Right lobe of liver (tissue), 6 donors: ENCODE results near the gene AHNAK2. TPM values are rescaled to one million over a fixed set of nuclear protein-coding genes. Genes with fewer than 3 reads are reported as not detected.
A peak's percentile ranks its signal among the peaks of the same experiment; 100 is the strongest.

Source experiments
- ATAC-seq, 4 donors: fragments of 200-7000 bp; cut with Tn5 transposase; one replicate each; pipeline ENCODE4 v1.9.1; 2020; ENCODE audit warnings: mild to moderate bottlenecking in 4 of 4, moderate library complexity in 4 of 4
- DNase-seq, 3 donors: peaks; one replicate each; pipeline ENCODE4 v3.0.0-alpha.2; 2020
- H3K27ac ChIP-seq, 3 donors: fragments of 200-600 bp; one replicate each; pipeline ENCODE4 v1.8.0; 2022
- H3K27me3 ChIP-seq, 2 donors: fragments of 200-600 bp; one replicate each; pipeline ENCODE4 v1.8.0; 2022
- H3K36me3 ChIP-seq, 4 donors: fragments of 200-600 bp; sonication (generic) in 1 of 4; one replicate each; pipeline versions ENCODE4 v1.5.1 to v1.8.0; 2017 to 2022; ENCODE audit warnings: control low read depth in 1 of 4
- H3K4me1 ChIP-seq, 4 donors: fragments of 200-600 bp; sonication (generic) in 1 of 4; one replicate each; pipeline versions ENCODE4 v1.5.1 to v1.8.0; 2017 to 2022; ENCODE audit warnings: control low read depth in 1 of 4
- H3K4me3 ChIP-seq, 3 donors: fragments of 200-600 bp; one replicate each; pipeline ENCODE4 v1.8.0; 2022
- H3K9me3 ChIP-seq, 4 donors: fragments of 200-600 bp; sonication (generic) in 1 of 4; one replicate each; pipeline versions ENCODE4 v1.5.1 to v1.8.0; 2017 to 2022; ENCODE audit warnings: control low read depth in 1 of 4
- POLR2A ChIP-seq: fragments of 450-650 bp; IDR thresholded peaks from one replicate; pipeline ENCODE4 v1.6.1; 2017; ENCODE audit warnings: antibody characterized with exemption, mild to moderate bottlenecking
- WGBS: methylation state at CpG from one replicate; pipeline ENCODE4 v1.1.6; 2018; ENCODE audit warnings: low coverage, low lambda C conversion rate; ENCODE audit not compliant: insufficient coverage; ENCODE audit errors: missing lambda C conversion rate; 5-methylcytosine and 5-hydroxymethylcytosine counted together
- intact Hi-C, 2 donors: fragments of 100-400 bp; cut with DNase I; formaldehyde crosslinking; loops; one replicate each; pipeline versions ENCODE4 v1.11.2 to v1.14.1; 2022
- total RNA-seq, 6 experiments: library from RNA; depleted of rRNA in 2 of 6; stranded (reverse); fragments of >200 nt in 2 of 6; fragmentation: NEBNext Ultra II Directional in 3 of 6; extraction: Animal tissue kit (Norgen Biotek cat#: 25700) in 3 of 6; gene quantifications; one replicate each; pipeline versions ENCODE4 v1.1.0 to v1.2.4, GENCODE V29; 2016 to 2023
- TF ChIP-seq, protein P1 (sequence below), 4 donors: fragments of 200-600 bp in 3 of 4; fragments of 450-650 bp in 1 of 4; IDR thresholded peaks; one replicate each; pipeline versions ENCODE4 v1.5.1 to v1.8.0; 2016 to 2022; ENCODE audit warnings: antibody characterized with exemption in 4 of 4, mild to moderate bottlenecking in 2 of 4
- donor health status: DM: no; HTN: yes; CAD: no.
- donor health status: DM: no; HTN: no; CAD: no.
- donor health status: DM: no; HTN: no; CAD: no.
- donor health status: DM: no; HTN: yes; CAD: no.
- donor health status: DM: no; HTN: yes; CAD: no.

The AHNAK2 gene
- total RNA-seq, 6 experiments from 2014 or later = 2.1 to 12.2 (median 4.6) TPM

GRCh38 chr14:104937694-104938365 lies 40.3 kb downstream of the AHNAK2 start:
- ATAC-seq (no peak), DNase-seq (no peak)
- H3K4me3 ChIP-seq = no peak overlapping the region
- peaks cover 0 to 5% (median 0%) of the 10 kb centered on the region in 4 donors for H3K4me1 ChIP-seq
- H3K9me3 ChIP-seq = no peaks in the 10 kb centered on the region
- H3K27me3 ChIP-seq = no peaks in the 10 kb centered on the region
- H3K27ac ChIP-seq = no peak overlapping the region
- H3K36me3 ChIP-seq = no peaks in the 10 kb centered on the region
- 54% methylated on average over 11 of the region's 11 CpGs for whole genome bisulfite sequencing
- intact Hi-C loops = no loop called here
- TF ChIP-seq, protein P1, sequence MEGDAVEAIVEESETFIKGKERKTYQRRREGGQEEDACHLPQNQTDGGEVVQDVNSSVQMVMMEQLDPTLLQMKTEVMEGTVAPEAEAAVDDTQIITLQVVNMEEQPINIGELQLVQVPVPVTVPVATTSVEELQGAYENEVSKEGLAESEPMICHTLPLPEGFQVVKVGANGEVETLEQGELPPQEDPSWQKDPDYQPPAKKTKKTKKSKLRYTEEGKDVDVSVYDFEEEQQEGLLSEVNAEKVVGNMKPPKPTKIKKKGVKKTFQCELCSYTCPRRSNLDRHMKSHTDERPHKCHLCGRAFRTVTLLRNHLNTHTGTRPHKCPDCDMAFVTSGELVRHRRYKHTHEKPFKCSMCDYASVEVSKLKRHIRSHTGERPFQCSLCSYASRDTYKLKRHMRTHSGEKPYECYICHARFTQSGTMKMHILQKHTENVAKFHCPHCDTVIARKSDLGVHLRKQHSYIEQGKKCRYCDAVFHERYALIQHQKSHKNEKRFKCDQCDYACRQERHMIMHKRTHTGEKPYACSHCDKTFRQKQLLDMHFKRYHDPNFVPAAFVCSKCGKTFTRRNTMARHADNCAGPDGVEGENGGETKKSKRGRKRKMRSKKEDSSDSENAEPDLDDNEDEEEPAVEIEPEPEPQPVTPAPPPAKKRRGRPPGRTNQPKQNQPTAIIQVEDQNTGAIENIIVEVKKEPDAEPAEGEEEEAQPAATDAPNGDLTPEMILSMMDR (IDR thresholded peaks at IDR 0.05) = no peak
- TF ChIP-seq POLR2A = no peak

DNA sequence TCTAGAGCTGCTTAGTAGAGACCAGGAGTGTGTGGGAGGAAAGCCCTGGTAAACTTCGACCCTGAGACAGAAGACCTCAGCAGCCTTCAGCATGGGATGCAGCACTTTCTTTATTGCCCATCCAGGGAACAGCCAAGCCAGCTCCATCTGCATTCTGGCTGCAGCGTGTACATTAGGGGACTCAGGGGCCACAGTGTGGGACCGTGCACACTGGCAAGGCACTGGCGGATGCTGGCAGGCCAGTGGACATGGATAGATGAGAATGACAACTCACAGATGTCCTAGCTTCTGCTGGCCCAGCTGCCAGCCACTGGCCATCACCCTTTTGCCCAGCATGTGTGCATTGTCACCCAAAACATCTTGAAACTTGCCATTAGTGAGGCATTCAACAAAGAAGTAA lies 41.0 kb downstream of the AHNAK2 start:
- WGBS = 15% methylated on average over 2 of the region's 4 CpGs
- DNase-seq = no peak
- Histone ChIP-seq H3K27ac (no peak overlapping the region), H3K27me3 (no peaks in the 10 kb centered on the region), H3K4me1 (peaks cover 0 to 11% (median 0%) of the 10 kb centered on the region in 4 donors), H3K36me3 (no peaks in the 10 kb centered on the region), H3K4me3 (no peak overlapping the region), H3K9me3 (no peaks in the 10 kb centered on the region)
- TF ChIP-seq, protein P1 (IDR thresholded peaks at IDR 0.05) = no peak
- TF ChIP-seq POLR2A = no peak
- intact Hi-C loops = no loop called here
- no peak for ATAC-seq

DNA sequence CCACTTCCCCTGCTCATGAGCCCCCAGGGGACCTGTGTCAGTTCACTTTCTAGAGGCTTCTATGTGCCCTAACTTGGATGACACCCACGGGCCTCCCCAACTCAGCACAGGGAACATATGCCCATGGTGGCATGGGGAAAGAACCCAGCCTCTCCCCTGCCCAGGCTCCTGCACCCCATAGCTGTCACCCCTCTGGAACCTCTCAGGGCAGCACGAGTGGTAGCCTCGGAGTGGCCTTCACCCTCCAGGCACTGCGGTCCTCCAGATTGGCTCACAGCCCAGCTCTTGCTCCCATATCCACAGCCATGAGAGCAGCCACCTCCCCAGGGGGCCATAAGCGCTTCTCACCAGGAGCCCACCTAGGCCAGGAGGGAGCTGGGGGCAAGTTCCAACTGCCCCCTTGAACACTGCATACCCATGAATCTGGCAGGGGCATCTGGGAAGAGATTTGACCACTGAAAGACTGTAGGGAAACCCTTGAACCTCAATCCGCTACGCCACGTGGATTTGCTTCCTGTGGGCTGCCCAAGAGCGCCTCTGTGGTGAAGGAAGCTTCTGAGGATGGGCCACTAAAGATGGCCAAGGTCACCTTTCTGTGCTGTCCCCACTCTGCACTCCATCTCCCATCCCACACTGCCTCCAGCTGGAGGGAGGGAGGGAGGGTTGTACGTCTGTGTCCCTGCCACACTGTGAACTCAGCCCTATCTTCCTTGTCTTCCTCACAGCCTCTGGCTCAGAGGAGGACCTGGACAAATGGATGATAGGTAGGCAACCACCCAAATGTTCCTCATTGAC lies 41.6 kb downstream of the AHNAK2 start:
- intact Hi-C loops = no loop called here
- Histone ChIP-seq H3K36me3 (no peaks in the 10 kb centered on the region), H3K4me1 (peaks cover 0 to 11% (median 0%) of the 10 kb centered on the region in 4 donors), H3K4me3 (no peak overlapping the region), H3K27me3 (no peaks in the 10 kb centered on the region), H3K27ac (no peak overlapping the region), H3K9me3 (no peaks in the 10 kb centered on the region)
- TF ChIP-seq, protein P1 (IDR thresholded peaks at IDR 0.05) = no peak
- no peak for TF ChIP-seq POLR2A
- WGBS = 6% methylated on average over 2 of the region's 10 CpGs
- DNase-seq = peak in 2 of 3 donors; percentile 16 to 41
- no peak for ATAC-seq

DNA sequence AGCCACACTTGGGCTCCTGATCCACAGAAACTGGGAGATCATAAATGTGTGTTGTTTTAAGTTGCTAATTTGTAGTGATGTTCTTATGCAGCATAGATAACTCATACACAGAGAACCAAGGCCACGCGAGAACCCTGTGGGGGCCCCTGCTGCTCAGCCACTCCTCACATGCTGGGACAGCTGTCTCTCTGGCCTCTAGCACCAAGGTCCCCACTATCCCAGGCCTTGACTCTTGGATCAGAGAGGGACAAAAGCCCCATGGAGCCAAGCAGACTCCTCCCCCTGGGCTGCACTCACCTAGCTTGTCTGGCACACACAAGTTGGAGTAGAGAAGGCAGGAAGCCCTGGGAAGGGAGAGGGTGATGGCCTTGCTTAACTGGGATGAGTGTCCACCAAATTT lies 42.2 kb downstream of the AHNAK2 start:
- Histone ChIP-seq H3K9me3 (no peaks in the 10 kb centered on the region), H3K4me3 (no peak overlapping the region), H3K27me3 (no peaks in the 10 kb centered on the region), H3K27ac (no peak overlapping the region), H3K36me3 (no peaks in the 10 kb centered on the region), H3K4me1 (peaks cover 0 to 11% (median 0%) of the 10 kb centered on the region in 4 donors)
- WGBS = 33% methylated on average over 2 of the region's 2 CpGs
- DNase-seq = no peak
- intact Hi-C loops = no loop called here
- ATAC-seq = no peak
- no peak for TF ChIP-seq POLR2A
- TF ChIP-seq, protein P1 (IDR thresholded peaks at IDR 0.05) = no peak
